Measurements from ENCODE around the gene BCAS3.

The BCAS3 gene

DNA sequence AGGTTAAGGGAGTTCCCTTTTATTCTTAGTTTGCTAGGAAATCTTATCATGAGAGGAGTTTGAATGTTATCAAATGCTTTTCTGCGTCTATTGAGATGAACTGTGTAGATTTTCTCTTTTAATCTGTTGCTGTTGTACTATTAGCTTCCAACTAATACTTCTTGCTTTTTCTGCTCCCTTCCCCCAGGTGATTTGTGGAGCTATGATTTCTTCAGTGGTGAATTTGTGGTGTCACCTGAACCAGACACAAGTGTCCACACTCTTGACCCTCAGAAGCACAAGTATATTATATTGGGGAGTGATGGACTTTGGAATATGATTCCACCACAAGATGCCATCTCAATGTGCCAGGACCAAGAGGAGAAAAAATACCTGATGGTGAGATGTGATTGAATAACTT is 29.9 kb upstream of the BCAS3 start:
- H3K27ac ChIP-seq (ENCODE audit: low read length, poor library complexity, severe bottlenecking) = no peak overlapping the region
- H3K23ac ChIP-seq (ENCODE audit: low read length in 2 of 2) = no peak overlapping the region
- peaks cover 9 to 51% of the 10 kb centered on the region in 2 experiments for H3K36me3 ChIP-seq (ENCODE audit: control insufficient read depth in 1 of 2, insufficient read depth in 2 of 2, low read depth in 1 of 2, low read length in 2 of 2)
- H4K8ac ChIP-seq (ENCODE audit: low read length) = no peak overlapping the region
- no peak overlapping the region for H3K4ac ChIP-seq (ENCODE audit: low read depth in 1 of 2, low read length in 2 of 2)
- H3K4me3 ChIP-seq (ENCODE audit: insufficient read depth in 1 of 2, low read depth in 1 of 2, low read length in 2 of 2) = no peak overlapping the region
- no peak overlapping the region for H3K9ac ChIP-seq (ENCODE audit: low read length)
- H3K4me1 ChIP-seq (ENCODE audit: control insufficient read depth, insufficient read depth, low read depth, low read length) = no peaks in the 10 kb centered on the region
- H2BK120ac ChIP-seq (ENCODE audit: low read depth, low read length) = no peak overlapping the region
- no peaks in the 10 kb centered on the region for H3K27me3 ChIP-seq (ENCODE audit: control insufficient read depth in 1 of 2, insufficient read depth in 1 of 2, low read length in 2 of 2)
- H2BK5ac ChIP-seq (ENCODE audit: low read depth, low read length, poor library complexity, severe bottlenecking) = no peak overlapping the region
- no peak overlapping the region for H3K18ac ChIP-seq (ENCODE audit: low read depth in 1 of 2, low read length in 2 of 2)
- peaks cover 18% of the 10 kb centered on the region for H3K79me1 ChIP-seq (replicated peaks; ENCODE audit: low read length, poor library complexity, severe bottlenecking)
- H2BK12ac ChIP-seq (ENCODE audit: low read length in 2 of 2) = no peak overlapping the region
- no peak overlapping the region for H3K14ac ChIP-seq (ENCODE audit: low read length in 2 of 2)
- no peak overlapping the region for H2AFZ ChIP-seq (ENCODE audit: low read depth, low read length)
- H3K4me2 ChIP-seq (ENCODE audit: low read length, poor library complexity, severe bottlenecking) = no peak overlapping the region
- H4K91ac ChIP-seq (ENCODE audit: low read length) = no peak overlapping the region
- no peak for DNase-seq
- no peak overlapping the region for H2AK5ac ChIP-seq (ENCODE audit: low read length, severe bottlenecking)
- H3K9me3 ChIP-seq (ENCODE audit: control insufficient read depth, low read length) = no peaks in the 10 kb centered on the region
- no peak overlapping the region for H2BK15ac ChIP-seq (ENCODE audit: low read depth, poor library complexity, severe bottlenecking)
- no CpG with 5 or more reads among the region's 1 CpG for WGBS

DNA sequence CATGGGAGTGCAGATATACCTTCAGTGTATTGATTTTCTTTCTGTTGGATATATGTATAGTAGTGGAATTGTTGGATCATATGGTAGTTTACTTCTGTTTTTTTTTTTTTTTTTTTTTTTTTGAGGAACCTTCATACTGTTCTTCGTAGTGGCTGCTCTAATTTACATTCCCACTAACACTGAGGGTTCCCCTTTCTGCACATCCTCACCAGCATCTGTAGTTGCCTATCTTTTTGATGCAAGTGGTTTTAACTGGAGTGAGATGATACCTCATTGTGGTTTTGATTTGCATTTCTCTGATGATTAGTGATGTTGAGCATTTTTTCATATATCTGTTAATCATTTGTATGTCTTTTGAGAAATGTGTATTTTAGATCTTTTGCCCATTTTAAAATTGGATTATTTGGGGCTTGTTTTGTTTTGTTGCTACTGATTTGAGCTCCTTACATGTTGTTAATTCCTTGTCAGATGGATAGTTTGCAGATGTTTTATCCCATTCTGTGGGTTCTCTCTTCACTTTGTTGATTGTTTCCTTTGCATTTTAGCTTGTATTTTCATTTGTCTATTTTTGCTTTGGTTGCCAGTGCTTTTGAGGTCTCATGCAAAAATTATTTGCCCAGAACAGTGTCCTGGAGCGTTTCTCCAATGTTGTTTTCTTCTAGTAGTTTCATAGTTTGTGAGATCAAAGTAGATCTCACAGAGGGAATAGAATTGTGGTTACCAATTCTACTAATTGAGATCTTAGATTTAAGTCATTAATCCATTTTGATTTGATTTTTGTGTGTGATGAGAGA is 25.0 kb upstream of the BCAS3 start:
- peaks cover 9 to 55% of the 10 kb centered on the region in 2 experiments for H3K36me3 ChIP-seq (ENCODE audit: control insufficient read depth in 1 of 2, insufficient read depth in 2 of 2, low read depth in 1 of 2, low read length in 2 of 2)
- H3K4ac ChIP-seq (ENCODE audit: low read depth in 1 of 2, low read length in 2 of 2) = no peak overlapping the region
- WGBS = 100% methylated on average over 1 of the region's 2 CpGs
- H4K91ac ChIP-seq (ENCODE audit: low read length) = no peak overlapping the region
- H3K4me1 ChIP-seq (ENCODE audit: control insufficient read depth, insufficient read depth, low read depth, low read length) = no peaks in the 10 kb centered on the region
- no peak overlapping the region for H3K18ac ChIP-seq (ENCODE audit: low read depth in 1 of 2, low read length in 2 of 2)
- DNase-seq = no peak
- no peak overlapping the region for H3K27ac ChIP-seq (ENCODE audit: low read length, poor library complexity, severe bottlenecking)
- no peak overlapping the region for H2BK15ac ChIP-seq (ENCODE audit: low read depth, poor library complexity, severe bottlenecking)
- no peaks in the 10 kb centered on the region for H3K9me3 ChIP-seq (ENCODE audit: control insufficient read depth, low read length)
- no peak overlapping the region for H3K23ac ChIP-seq (ENCODE audit: low read length in 2 of 2)
- no peak overlapping the region for H2AK5ac ChIP-seq (ENCODE audit: low read length, severe bottlenecking)
- no peak overlapping the region for H2BK12ac ChIP-seq (ENCODE audit: low read length in 2 of 2)
- no peak overlapping the region for H2BK120ac ChIP-seq (ENCODE audit: low read depth, low read length)
- H4K8ac ChIP-seq (ENCODE audit: low read length) = no peak overlapping the region
- no peak overlapping the region for H2BK5ac ChIP-seq (ENCODE audit: low read depth, low read length, poor library complexity, severe bottlenecking)
- H2AFZ ChIP-seq (ENCODE audit: low read depth, low read length) = no peak overlapping the region
- H3K9ac ChIP-seq (ENCODE audit: low read length) = no peak overlapping the region
- no peak overlapping the region for H3K4me2 ChIP-seq (ENCODE audit: low read length, poor library complexity, severe bottlenecking)
- H3K14ac ChIP-seq (ENCODE audit: low read length in 2 of 2) = no peak overlapping the region
- H3K4me3 ChIP-seq (ENCODE audit: insufficient read depth in 1 of 2, low read depth in 1 of 2, low read length in 2 of 2) = no peak overlapping the region
- H3K27me3 ChIP-seq (ENCODE audit: control insufficient read depth in 1 of 2, insufficient read depth in 1 of 2, low read length in 2 of 2) = no peaks in the 10 kb centered on the region
- peaks cover 13% of the 10 kb centered on the region for H3K79me1 ChIP-seq (replicated peaks; ENCODE audit: low read length, poor library complexity, severe bottlenecking)

DNA sequence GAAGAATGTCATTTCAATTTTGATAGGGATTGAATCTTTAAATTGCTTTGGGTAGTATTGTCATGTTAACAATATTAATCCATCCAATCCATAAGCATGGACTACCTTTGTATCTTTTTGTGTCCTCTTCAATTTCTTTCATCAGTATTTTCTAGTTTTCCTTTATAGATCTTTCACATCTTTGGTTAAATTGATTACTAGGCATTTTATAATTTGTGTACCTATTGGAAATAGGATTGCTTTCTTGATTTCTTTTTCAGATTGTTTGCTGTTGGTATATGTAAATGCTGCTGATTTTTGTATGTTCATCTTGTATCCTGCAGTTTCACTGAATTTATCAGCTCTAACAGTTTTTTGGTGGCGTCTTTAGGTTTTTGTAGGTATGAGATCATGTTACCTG is 24.1 kb upstream of the BCAS3 start:
- Histone ChIP-seq H3K9ac (ENCODE audit: low read length) (no peak overlapping the region), H3K4ac (ENCODE audit: low read depth in 1 of 2, low read length in 2 of 2) (no peak overlapping the region), H2BK5ac (ENCODE audit: low read depth, low read length, poor library complexity, severe bottlenecking) (no peak overlapping the region), H2BK15ac (ENCODE audit: low read depth, poor library complexity, severe bottlenecking) (no peak overlapping the region), H3K14ac (ENCODE audit: low read length in 2 of 2) (no peak overlapping the region), H4K91ac (ENCODE audit: low read length) (no peak overlapping the region), H3K36me3 (ENCODE audit: control insufficient read depth in 1 of 2, insufficient read depth in 2 of 2, low read depth in 1 of 2, low read length in 2 of 2) (peaks cover 10 to 52% of the 10 kb centered on the region in 2 experiments), H3K27ac (ENCODE audit: low read length, poor library complexity, severe bottlenecking) (no peak overlapping the region), H4K8ac (ENCODE audit: low read length) (no peak overlapping the region), H3K79me1 (replicated peaks; ENCODE audit: low read length, poor library complexity, severe bottlenecking) (peaks cover 12% of the 10 kb centered on the region), H3K4me2 (ENCODE audit: low read length, poor library complexity, severe bottlenecking) (no peak overlapping the region), H3K9me3 (ENCODE audit: control insufficient read depth, low read length) (no peaks in the 10 kb centered on the region), H2AFZ (ENCODE audit: low read depth, low read length) (no peak overlapping the region), H2BK120ac (ENCODE audit: low read depth, low read length) (no peak overlapping the region), H3K27me3 (ENCODE audit: control insufficient read depth in 1 of 2, insufficient read depth in 1 of 2, low read length in 2 of 2) (no peaks in the 10 kb centered on the region), H3K18ac (ENCODE audit: low read depth in 1 of 2, low read length in 2 of 2) (no peak overlapping the region), H3K4me1 (ENCODE audit: control insufficient read depth, insufficient read depth, low read depth, low read length) (no peaks in the 10 kb centered on the region), H3K4me3 (ENCODE audit: insufficient read depth in 1 of 2, low read depth in 1 of 2, low read length in 2 of 2) (no peak overlapping the region), H2BK12ac (ENCODE audit: low read length in 2 of 2) (no peak overlapping the region), H2AK5ac (ENCODE audit: low read length, severe bottlenecking) (no peak overlapping the region), H3K23ac (ENCODE audit: low read length in 2 of 2) (no peak overlapping the region)
- DNase-seq = no peak
- whole genome bisulfite sequencing = 100% methylated on average over 1 of the region's 1 CpG

DNA sequence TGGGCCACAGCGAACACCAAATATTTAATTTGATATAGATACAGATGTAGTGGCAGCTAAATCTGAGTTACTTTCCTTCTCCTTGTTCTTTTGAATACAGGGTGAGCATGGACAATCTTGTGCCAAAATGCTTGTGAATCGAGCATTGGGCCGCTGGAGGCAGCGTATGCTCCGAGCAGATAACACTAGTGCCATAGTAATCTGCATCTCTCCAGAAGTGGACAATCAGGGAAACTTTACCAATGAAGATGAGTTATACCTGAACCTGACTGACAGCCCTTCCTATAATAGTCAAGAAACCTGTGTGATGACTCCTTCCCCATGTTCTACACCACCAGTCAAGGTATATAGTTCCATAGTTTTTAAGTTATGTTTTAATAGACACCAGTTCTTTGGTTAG is 21.2 kb upstream of the BCAS3 start:
- no peak overlapping the region for H3K14ac ChIP-seq (ENCODE audit: low read length in 2 of 2)
- no peak overlapping the region for H4K8ac ChIP-seq (ENCODE audit: low read length)
- no peak overlapping the region for H2BK120ac ChIP-seq (ENCODE audit: low read depth, low read length)
- no peak overlapping the region for H3K4ac ChIP-seq (ENCODE audit: low read depth in 1 of 2, low read length in 2 of 2)
- H3K27me3 ChIP-seq (ENCODE audit: control insufficient read depth in 1 of 2, insufficient read depth in 1 of 2, low read length in 2 of 2) = no peaks in the 10 kb centered on the region
- H2AFZ ChIP-seq (ENCODE audit: low read depth, low read length) = no peak overlapping the region
- H3K18ac ChIP-seq (ENCODE audit: low read depth in 1 of 2, low read length in 2 of 2) = no peak overlapping the region
- H3K9me3 ChIP-seq (ENCODE audit: control insufficient read depth, low read length) = no peaks in the 10 kb centered on the region
- H2BK12ac ChIP-seq (ENCODE audit: low read length in 2 of 2) = no peak overlapping the region
- H3K4me3 ChIP-seq (ENCODE audit: insufficient read depth in 1 of 2, low read depth in 1 of 2, low read length in 2 of 2) = no peak overlapping the region
- H3K79me1 ChIP-seq (replicated peaks; ENCODE audit: low read length, poor library complexity, severe bottlenecking) = peaks cover 5% of the 10 kb centered on the region
- no peak overlapping the region for H3K23ac ChIP-seq (ENCODE audit: low read length in 2 of 2)
- no peak overlapping the region for H2BK5ac ChIP-seq (ENCODE audit: low read depth, low read length, poor library complexity, severe bottlenecking)
- 97% methylated on average over 4 of the region's 5 CpGs for WGBS
- H3K27ac ChIP-seq (ENCODE audit: low read length, poor library complexity, severe bottlenecking) = no peak overlapping the region
- H3K9ac ChIP-seq (ENCODE audit: low read length) = no peak overlapping the region
- H4K91ac ChIP-seq (ENCODE audit: low read length) = no peak overlapping the region
- no peaks in the 10 kb centered on the region for H3K4me1 ChIP-seq (ENCODE audit: control insufficient read depth, insufficient read depth, low read depth, low read length)
- H3K36me3 ChIP-seq (ENCODE audit: control insufficient read depth in 1 of 2, insufficient read depth in 2 of 2, low read depth in 1 of 2, low read length in 2 of 2) = peaks cover 7 to 29% of the 10 kb centered on the region in 2 experiments
- no peak overlapping the region for H2AK5ac ChIP-seq (ENCODE audit: low read length, severe bottlenecking)
- H2BK15ac ChIP-seq (ENCODE audit: low read depth, poor library complexity, severe bottlenecking) = no peak overlapping the region
- no peak overlapping the region for H3K4me2 ChIP-seq (ENCODE audit: low read length, poor library complexity, severe bottlenecking)
- DNase-seq = no peak

Data from mesenchymal stem cell (in vitro differentiated cells and primary cell).